ENCODE measurements around the gene FMNL2. TPM values are rescaled to one million over a fixed set of nuclear protein-coding genes. Genes with fewer than 3 reads are reported as not detected.
A peak's percentile ranks its signal among the peaks of the same experiment; 100 is the strongest.

FMNL2 gene
- total RNA-seq, 1 donor from 2014 or later = 5.5 TPM

GRCh38 chr2:152568531-152568930, 233.6 kb downstream of the FMNL2 start:
- Histone ChIP-seq H3K4me1 (peaks cover 40% of the 10 kb centered on the region), H3K9me3 (replicated peaks) (no peaks in the 10 kb centered on the region), H3K27me3 (ENCODE audit: low read depth) (no peaks in the 10 kb centered on the region), H3K27ac (replicated peaks) (no peak overlapping the region), H3K36me3 (no peaks in the 10 kb centered on the region), H3K4me3 (no peak overlapping the region)
- no peak for TF ChIP-seq CTCF (IDR thresholded peaks at IDR 0.05; ENCODE audit: borderline replicate concordance)
- no peak for DNase-seq
- intact Hi-C loops (cut with micrococcal nuclease) = no loop called here

GRCh38 chr2:152569186-152569585, 234.2 kb downstream of the FMNL2 start:
- Histone ChIP-seq H3K4me1 (peaks cover 34% of the 10 kb centered on the region), H3K36me3 (no peaks in the 10 kb centered on the region), H3K27ac (replicated peaks) (no peak overlapping the region), H3K4me3 (no peak overlapping the region), H3K27me3 (ENCODE audit: low read depth) (no peaks in the 10 kb centered on the region), H3K9me3 (replicated peaks) (no peaks in the 10 kb centered on the region)
- DNase-seq = no peak
- no peak for TF ChIP-seq CTCF (IDR thresholded peaks at IDR 0.05; ENCODE audit: borderline replicate concordance)
- intact Hi-C loops (cut with micrococcal nuclease) = no loop called here

- H3K27ac ChIP-seq (replicated peaks) = peak overlapping the region; percentile 61
- no peaks in the 10 kb centered on the region for H3K27me3 ChIP-seq (ENCODE audit: low read depth)
- peak; percentile 20 for DNase-seq
- TF ChIP-seq CTCF (IDR thresholded peaks at IDR 0.05; ENCODE audit: borderline replicate concordance) = no peak
- no peak overlapping the region for H3K4me3 ChIP-seq
- intact Hi-C loops (cut with micrococcal nuclease) = no loop called here
- peaks cover 21% of the 10 kb centered on the region for H3K4me1 ChIP-seq
- H3K36me3 ChIP-seq = no peaks in the 10 kb centered on the region
- no peaks in the 10 kb centered on the region for H3K9me3 ChIP-seq (replicated peaks)
These were observed 236.2 kb downstream of the FMNL2 start for GRCh38 chr2:152571048-152571766.

GRCh38 chr2:152572031-152572430, 237.1 kb downstream of the FMNL2 start:
- no peak for DNase-seq
- H3K4me3 ChIP-seq = no peak overlapping the region
- peaks cover 21% of the 10 kb centered on the region for H3K4me1 ChIP-seq
- TF ChIP-seq CTCF (IDR thresholded peaks at IDR 0.05; ENCODE audit: borderline replicate concordance) = no peak
- no peaks in the 10 kb centered on the region for H3K36me3 ChIP-seq
- H3K27ac ChIP-seq (replicated peaks) = no peak overlapping the region
- no peaks in the 10 kb centered on the region for H3K9me3 ChIP-seq (replicated peaks)
- no peaks in the 10 kb centered on the region for H3K27me3 ChIP-seq (ENCODE audit: low read depth)
- intact Hi-C loops (cut with micrococcal nuclease) = no loop called here

GRCh38 chr2:152573168-152573567, 238.2 kb downstream of the FMNL2 start:
- Histone ChIP-seq H3K27ac (replicated peaks) (no peak overlapping the region), H3K9me3 (replicated peaks) (no peaks in the 10 kb centered on the region), H3K36me3 (no peaks in the 10 kb centered on the region), H3K4me1 (peaks cover 26% of the 10 kb centered on the region), H3K27me3 (ENCODE audit: low read depth) (no peaks in the 10 kb centered on the region), H3K4me3 (no peak overlapping the region)
- no peak for TF ChIP-seq CTCF (IDR thresholded peaks at IDR 0.05; ENCODE audit: borderline replicate concordance)
- DNase-seq = no peak
- intact Hi-C loops (cut with micrococcal nuclease) = no loop called here
